ENCODE data around the gene SHISA7.

SHISA7 gene

DNA sequence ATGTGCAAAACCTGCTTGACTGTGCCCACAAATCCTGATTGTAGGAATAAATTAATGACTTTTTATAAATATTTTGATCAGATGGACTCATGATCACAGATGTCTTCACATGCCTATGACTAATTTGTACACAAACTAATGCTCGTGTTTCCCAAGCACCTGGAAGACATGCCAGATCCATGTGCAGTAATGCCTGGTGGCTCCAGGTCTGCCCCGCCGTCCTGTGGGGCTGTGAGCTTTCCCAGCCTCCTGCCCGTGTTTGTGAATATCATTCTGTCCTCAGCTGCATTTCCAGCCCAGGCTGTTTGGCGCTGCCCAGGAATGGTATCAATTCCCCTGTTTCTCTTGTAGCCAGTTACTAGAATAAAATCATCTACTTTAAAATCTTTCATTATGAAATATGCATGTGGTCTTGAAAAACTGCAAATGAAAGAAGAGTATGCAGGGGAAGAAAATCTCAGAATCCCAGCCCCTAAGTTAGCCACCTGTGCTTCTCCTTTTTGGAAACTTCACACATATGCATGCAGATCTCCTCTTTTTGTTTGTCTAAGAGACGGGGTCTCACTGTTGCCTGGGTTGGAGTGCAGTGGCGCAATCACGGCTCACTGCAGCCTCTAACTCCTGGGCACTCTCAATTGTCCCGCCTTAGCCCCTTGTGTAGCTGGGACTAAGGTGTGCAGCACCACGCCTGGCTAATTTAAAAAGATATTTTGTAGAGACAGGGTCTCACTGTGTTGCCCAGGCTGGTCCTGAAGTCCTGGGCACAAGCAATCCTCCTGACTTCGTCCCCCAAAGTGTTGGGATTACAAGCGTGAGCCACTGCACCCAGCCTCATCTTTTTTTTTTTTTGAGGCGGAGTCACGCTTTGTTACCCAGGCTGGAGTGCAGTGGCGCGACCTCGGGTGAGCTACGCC is 51.1 kb downstream of the SHISA7 start:
- Histone ChIP-seq H3K4me2 (peak overlapping the region; percentile 23), H3K36me3 (peaks cover 58% of the 10 kb centered on the region), H4K20me1 (peaks cover 84% of the 10 kb centered on the region), H3K9me3 (no peaks in the 10 kb centered on the region), H3K9ac (no peak overlapping the region), H3K27ac (no peak overlapping the region; the same call in 1 of the 2 replicates), H3K4me1 (peaks cover 57% of the 10 kb centered on the region), H3K4me3 (no peak overlapping the region), H3K27me3 (no peaks in the 10 kb centered on the region)
- no peak for TF ChIP-seq Cebpa-rat (IDR thresholded peaks at IDR 0.05)

DNA sequence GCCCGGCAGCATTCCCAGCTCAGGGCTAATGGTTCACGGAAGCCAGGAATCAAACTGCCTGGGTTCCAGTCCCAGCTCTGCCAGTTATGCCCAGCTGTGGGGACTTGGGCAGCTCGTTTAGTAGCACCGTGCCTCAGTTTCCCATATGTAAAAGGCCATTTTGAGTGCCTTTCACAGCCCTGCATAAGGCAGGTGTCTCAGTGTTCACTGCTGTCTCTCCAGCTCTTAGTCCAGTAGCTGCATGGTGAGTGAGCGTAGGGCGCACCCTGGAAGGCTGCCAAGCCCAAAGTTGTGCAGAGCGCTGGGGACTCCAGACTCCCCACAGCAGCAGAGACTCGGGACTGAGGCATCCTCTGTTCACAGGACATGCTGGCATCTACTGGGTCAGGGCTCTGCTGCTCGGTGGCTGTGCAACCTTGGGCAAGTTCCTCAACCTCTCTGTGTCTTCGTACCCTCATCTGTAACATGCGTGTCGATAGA is 51.9 kb downstream of the SHISA7 start:
- peaks cover 65% of the 10 kb centered on the region for H3K36me3 ChIP-seq

DNA sequence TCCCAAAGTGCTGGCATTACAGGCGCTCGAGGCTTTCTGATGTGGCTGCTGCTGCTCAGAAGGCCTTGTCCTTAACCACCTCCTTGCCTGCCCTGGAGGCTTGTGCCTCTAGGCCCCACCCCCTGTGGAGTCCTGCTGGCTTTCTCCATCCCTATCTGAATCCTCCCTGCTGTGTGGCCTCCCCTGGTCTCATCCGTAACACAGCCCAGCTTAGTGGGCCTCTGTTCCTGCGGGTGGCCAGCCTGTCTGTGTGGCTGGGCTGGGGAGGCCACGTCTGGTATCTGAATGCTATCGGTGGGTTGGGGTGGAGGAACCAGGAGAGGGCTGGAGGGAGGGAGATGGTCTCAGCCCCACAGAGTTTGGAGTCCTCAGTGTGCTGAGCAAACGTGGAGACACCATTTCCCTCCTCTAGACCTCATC is 52.6 kb downstream of the SHISA7 start:
- H3K4me2 ChIP-seq = peak overlapping the region; percentile 19; the same call in 1 of the 2 replicates
- H3K27ac ChIP-seq = no peak overlapping the region
- H3K4me3 ChIP-seq = no peak overlapping the region
- peaks cover 65% of the 10 kb centered on the region for H3K36me3 ChIP-seq
- H3K9me3 ChIP-seq = no peaks in the 10 kb centered on the region
- H3K27me3 ChIP-seq = no peaks in the 10 kb centered on the region
- peaks cover 93% of the 10 kb centered on the region for H4K20me1 ChIP-seq
- TF ChIP-seq Cebpa-rat (IDR thresholded peaks at IDR 0.05) = no peak
- H3K9ac ChIP-seq = 0 out of 2 replicates have a peak overlapping the region, but pooled peaks have one; percentile 2
- peaks cover 59% of the 10 kb centered on the region for H3K4me1 ChIP-seq

More for the DNA sequence above, 51.9 kb downstream of the SHISA7 start:
- 0 out of 2 replicates have a peak overlapping the region, but pooled peaks have one; percentile 2 for H3K9ac ChIP-seq
- H3K27ac ChIP-seq = no peak overlapping the region
- no peak for TF ChIP-seq Cebpa-rat (IDR thresholded peaks at IDR 0.05)
- H3K4me3 ChIP-seq = no peak overlapping the region
- H3K9me3 ChIP-seq = no peaks in the 10 kb centered on the region
- H3K4me2 ChIP-seq = peak overlapping the region; percentile 23
- H3K4me1 ChIP-seq = peaks cover 59% of the 10 kb centered on the region
- H3K27me3 ChIP-seq = no peaks in the 10 kb centered on the region
- peaks cover 88% of the 10 kb centered on the region for H4K20me1 ChIP-seq

DNA sequence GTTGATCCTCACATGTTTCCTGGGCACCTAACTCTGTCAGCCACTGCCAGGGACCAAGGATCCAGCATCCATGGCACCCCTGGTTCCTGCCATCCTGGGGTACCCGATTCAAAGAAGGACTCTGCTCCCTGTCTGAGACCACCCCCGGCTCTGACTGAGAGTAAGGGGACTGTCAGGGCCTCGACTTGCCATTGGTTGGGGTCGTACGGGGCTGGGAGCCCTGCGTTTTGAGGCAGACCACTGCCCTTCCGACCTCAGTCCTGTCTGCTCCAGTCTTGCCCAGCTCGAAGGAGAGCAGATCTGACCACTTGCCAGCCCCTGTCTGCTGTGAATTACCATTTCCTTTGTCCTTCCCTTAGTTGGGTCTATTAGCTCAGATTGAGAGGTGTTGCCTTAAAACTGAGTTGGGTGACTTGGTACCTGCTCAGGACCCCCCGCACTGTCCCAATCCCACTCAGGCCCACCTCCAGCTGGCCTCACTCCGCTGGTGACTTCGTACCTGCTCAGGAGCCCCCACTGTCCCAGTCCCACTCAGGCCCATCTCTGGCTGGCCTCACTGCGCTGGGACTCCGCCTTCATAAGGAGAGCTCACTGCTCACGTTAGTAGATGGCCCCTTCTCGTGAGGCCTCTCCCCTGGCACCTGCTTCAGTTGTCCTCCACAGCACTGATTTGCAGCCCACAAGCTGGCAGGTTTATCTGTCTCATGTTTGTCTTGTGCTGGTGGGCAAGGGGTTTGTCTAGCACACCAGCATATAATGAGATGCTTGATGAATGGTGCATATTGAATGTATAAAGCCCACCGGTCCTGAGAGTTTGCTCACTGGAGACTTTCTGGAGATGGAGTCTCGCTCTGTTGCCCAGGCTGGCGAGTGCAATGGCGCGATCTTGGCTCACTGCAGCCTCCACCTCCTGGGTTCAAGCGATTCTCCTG is 53.4 kb downstream of the SHISA7 start:
- Histone ChIP-seq H3K36me3 (peaks cover 65% of the 10 kb centered on the region), H3K9ac (peak overlapping the region; percentile 99), H3K4me2 (peak overlapping the region; percentile 96), H3K27ac (no peak overlapping the region), H4K20me1 (peaks cover 87% of the 10 kb centered on the region), H3K4me1 (peaks cover 62% of the 10 kb centered on the region), H3K9me3 (no peaks in the 10 kb centered on the region), H3K27me3 (no peaks in the 10 kb centered on the region), H3K4me3 (no peak overlapping the region)
- TF ChIP-seq Cebpa-rat (IDR thresholded peaks at IDR 0.05) = no peak

DNA sequence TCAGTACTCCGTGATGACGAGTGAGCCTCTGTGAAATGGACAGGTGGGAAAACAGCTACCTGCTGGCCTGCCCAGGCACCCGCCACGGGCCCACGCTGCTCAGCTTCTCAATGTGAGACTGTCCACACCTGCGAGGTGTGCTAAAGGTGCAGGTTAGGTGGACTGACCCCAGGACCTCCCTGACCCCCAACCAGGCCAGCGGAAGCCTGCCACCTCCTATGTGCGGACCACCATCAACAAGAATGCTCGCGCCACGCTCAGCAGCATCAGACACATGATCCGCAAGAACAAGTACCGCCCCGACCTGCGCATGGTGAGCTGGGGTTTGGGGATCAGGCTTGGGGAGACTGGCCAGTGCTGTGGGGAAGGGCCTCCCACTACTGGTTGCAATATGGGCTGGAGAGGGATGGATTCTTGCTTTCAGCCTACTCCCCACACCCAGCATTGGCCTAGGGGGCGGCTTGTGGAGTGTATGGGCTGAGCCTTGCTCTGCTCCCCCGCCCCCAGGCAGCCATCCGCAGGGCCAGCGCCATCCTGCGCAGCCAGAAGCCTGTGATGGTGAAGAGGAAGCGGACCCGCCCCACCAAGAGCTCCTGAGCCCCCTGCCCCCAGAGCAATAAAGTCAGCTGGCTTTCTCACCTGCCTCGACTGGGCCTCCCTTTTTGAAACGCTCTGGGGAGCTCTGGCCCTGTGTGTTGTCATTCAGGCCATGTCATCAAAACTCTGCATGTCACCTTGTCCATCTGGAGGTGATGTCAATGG is 55.2 kb downstream of the SHISA7 start:
- H3K27me3 ChIP-seq = no peaks in the 10 kb centered on the region
- H3K4me2 ChIP-seq = peak overlapping the region; percentile 96
- no peaks in the 10 kb centered on the region for H3K9me3 ChIP-seq
- peaks cover 73% of the 10 kb centered on the region for H3K4me1 ChIP-seq
- no peak for TF ChIP-seq Cebpa-rat (IDR thresholded peaks at IDR 0.05)
- H4K20me1 ChIP-seq = peaks cover 72% of the 10 kb centered on the region
- H3K36me3 ChIP-seq = peaks cover 65% of the 10 kb centered on the region
- H3K4me3 ChIP-seq = peak overlapping the region; percentile 92
- peak overlapping the region; percentile 99 for H3K9ac ChIP-seq
- H3K27ac ChIP-seq = no peak overlapping the region; the same call in 1 of the 2 replicates

DNA sequence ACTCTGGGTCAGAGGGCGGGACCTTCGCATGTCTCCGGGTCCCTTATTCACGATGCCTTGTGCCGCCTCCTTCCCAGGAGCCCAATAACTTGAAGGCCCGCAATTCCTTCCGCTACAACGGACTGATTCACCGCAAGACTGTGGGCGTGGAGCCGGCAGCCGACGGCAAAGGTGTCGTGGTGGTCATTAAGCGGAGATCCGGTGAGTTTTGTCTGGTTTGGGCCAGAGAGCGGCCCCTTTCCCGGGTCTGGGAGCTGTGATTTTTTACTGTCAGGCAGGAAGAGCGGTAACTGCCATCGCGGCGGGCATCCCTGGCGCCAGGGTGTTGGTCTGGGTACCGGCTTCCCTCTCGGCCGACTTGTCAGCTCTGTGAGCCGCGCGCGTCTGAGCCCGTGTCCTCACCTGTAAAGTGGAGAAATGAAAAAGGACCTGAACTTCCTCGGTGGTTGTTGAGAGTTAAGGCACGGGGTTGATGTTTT is 56.6 kb downstream of the SHISA7 start:
- peaks cover 52% of the 10 kb centered on the region for H3K36me3 ChIP-seq
- H3K27ac ChIP-seq = peak overlapping the region; percentile 96
- peak overlapping the region; percentile 92 for H3K4me3 ChIP-seq
- peaks cover 76% of the 10 kb centered on the region for H3K4me1 ChIP-seq
- TF ChIP-seq Cebpa-rat (IDR thresholded peaks at IDR 0.05) = no peak
- no peaks in the 10 kb centered on the region for H3K27me3 ChIP-seq
- peak overlapping the region; percentile 99 for H3K9ac ChIP-seq
- no peaks in the 10 kb centered on the region for H3K9me3 ChIP-seq
- H3K4me2 ChIP-seq = peak overlapping the region; percentile 96
- H4K20me1 ChIP-seq = peaks cover 58% of the 10 kb centered on the region

DNA sequence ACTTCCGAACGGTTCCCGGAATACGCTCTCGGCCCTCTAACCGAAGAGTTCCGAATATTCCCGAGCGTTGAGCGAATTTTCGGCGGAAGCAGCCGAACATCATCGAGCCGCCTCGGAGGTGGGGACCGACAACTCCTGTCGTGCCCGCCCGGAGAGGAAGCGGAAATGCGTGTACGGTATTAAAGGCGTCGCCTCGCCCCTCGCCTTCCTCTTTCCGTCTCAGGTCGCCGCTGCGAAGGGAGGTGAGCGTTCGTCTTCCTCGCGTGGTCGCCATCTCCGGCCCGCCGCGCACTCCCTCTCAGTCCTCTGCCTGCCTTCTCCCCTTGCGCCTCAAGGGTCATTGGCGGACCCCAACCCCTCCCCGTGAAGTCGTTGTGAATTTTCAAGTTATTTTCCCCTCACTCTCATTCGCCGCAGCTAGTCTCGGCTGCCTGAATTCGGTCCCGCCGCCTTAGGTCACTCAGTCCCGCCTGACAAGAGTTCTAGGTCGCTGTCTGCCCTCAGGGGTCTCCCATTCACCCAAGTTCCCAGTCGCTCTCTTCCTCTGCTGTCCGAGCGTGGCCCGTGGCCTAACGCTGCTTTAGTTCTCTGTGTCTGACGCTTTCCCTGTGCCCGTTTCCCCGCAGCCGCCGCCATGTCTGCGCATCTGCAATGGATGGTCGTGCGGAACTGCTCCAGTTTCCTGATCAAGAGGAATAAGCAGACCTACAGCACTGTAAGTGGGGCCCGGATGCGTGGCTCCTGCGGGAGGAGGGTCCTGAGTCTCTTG is 57.2 kb downstream of the SHISA7 start, which contains the start of gene RPL28:
TSS of gene RPL28 (plus strand) at position 209 of the 769 bp plus-strand sequence. CDS start at position 635, 426 bp downstream.
- H3K9ac ChIP-seq = peak within 1 kb of the TSS; percentile 99
- no peak for TF ChIP-seq Cebpa-rat (IDR thresholded peaks at IDR 0.05)
- peaks cover 51% of the 10 kb centered on the region for H4K20me1 ChIP-seq
- peak within 1 kb of the TSS; percentile 96 for H3K27ac ChIP-seq
- no peaks in the 10 kb centered on the region for H3K9me3 ChIP-seq
- no peaks in the 10 kb centered on the region for H3K27me3 ChIP-seq
- peak within 1 kb of the TSS; percentile 99 for H3K4me2 ChIP-seq
- H3K36me3 ChIP-seq = peaks cover 46% of the 10 kb centered on the region
- H3K4me1 ChIP-seq = peaks cover 72% of the 10 kb centered on the region
- peak within 1 kb of the TSS; percentile 92 for H3K4me3 ChIP-seq

Data from BLaER1 (cell line).